GM12878 (cell line): ENCODE results near the gene AKT1S1. TPM values are rescaled to one million over a fixed set of nuclear protein-coding genes. Genes with fewer than 3 reads are reported as not detected.
A peak's percentile ranks its signal among the peaks of the same experiment; 100 is the strongest.

ENCODE experiments used
- CREM ChIP-seq: IDR thresholded peaks from 2 replicates; pipeline ENCODE4 v1.6.1; 2014; ENCODE audit warnings: antibody characterized with exemption, low read depth
- EGR1 ChIP-seq, 2 experiments: IDR thresholded peaks; 1 replicate in 1 of 2; 2 replicates in 1 of 2; pipeline ENCODE4 v1.6.1; 2011 to 2012; ENCODE audit warnings: low read depth in 2 of 2, low read length in 2 of 2, borderline replicate concordance in 1 of 2, mild to moderate bottlenecking in 1 of 2, moderate library complexity in 1 of 2
- KAT2A ChIP-seq: conservative IDR thresholded peaks from 2 replicates; pipeline ENCODE4 v1.6.1; 2011; ENCODE audit warnings: low read depth, low read length; ENCODE audit not compliant: control insufficient read depth
- MEF2A ChIP-seq: IDR thresholded peaks from 2 replicates; pipeline ENCODE4 v1.6.1; 2011; ENCODE audit warnings: low read depth, mild to moderate bottlenecking, low read length, moderate library complexity; ENCODE audit not compliant: insufficient read depth
- MYC ChIP-seq: IDR thresholded peaks from 2 replicates; pipeline ENCODE4 v1.6.1; 2011; ENCODE audit warnings: mild to moderate bottlenecking, low read length, moderate library complexity, inconsistent platforms; ENCODE audit not compliant: insufficient read depth, insufficient replicate concordance, insufficient read length, severe bottlenecking
- NR2C2 ChIP-seq: IDR thresholded peaks from 2 replicates; pipeline ENCODE4 v1.6.1; 2011; ENCODE audit warnings: borderline replicate concordance, low read depth; ENCODE audit not compliant: control insufficient read depth, insufficient read length
- NR2F1 ChIP-seq: fragments of 450-650 bp; conservative IDR thresholded peaks from 2 replicates; pipeline ENCODE4 v1.6.1; 2017; ENCODE audit warnings: mild to moderate bottlenecking
- RAD51 ChIP-seq: fragments of 450-650 bp; IDR thresholded peaks from 2 replicates; pipeline ENCODE4 v1.6.1; 2016; ENCODE audit warnings: moderate library complexity, mild to moderate bottlenecking, inconsistent platforms
- SIX5 ChIP-seq: IDR thresholded peaks from 2 replicates; pipeline ENCODE4 v1.6.1; 2011; ENCODE audit warnings: mild to moderate bottlenecking, low read depth, low read length, moderate library complexity; ENCODE audit not compliant: severe bottlenecking
- SREBF1 ChIP-seq: IDR thresholded peaks from 2 replicates; pipeline ENCODE4 v1.6.1; 2012; ENCODE audit warnings: mild to moderate bottlenecking, low read length
- ZNF622 ChIP-seq: fragments of 450-650 bp; IDR thresholded peaks from 2 replicates; pipeline ENCODE4 v1.6.1; 2017; ENCODE audit warnings: mild to moderate bottlenecking, inconsistent platforms
- ZZZ3 ChIP-seq: IDR thresholded peaks from 2 replicates; pipeline ENCODE4 v1.6.1; 2011; ENCODE audit warnings: low read depth; ENCODE audit not compliant: control insufficient read depth, insufficient read length
- polyA plus RNA-seq, 11 experiments: library from polyadenylated mRNA; depleted of rRNA in 4 of 11; unstranded in 6 of 11; stranded (reverse) in 5 of 11; fragments of >200 nt; fragmentation: Nextera tagmentation in 4 of 11; fragmentation: Illumina TruSeq in 1 of 11; extraction: Ambion mirVana in 4 of 11; extraction: Trizol in 1 of 11; gene quantifications; 1 replicate in 1 of 11; 2 replicates in 10 of 11; pipeline versions ENCODE4 v1.2.1 to v1.2.3, GENCODE V29; 2011 to 2016; ENCODE audit warnings: inconsistent platforms in 2 of 11, missing spikeins in 2 of 11, low read depth in 1 of 11
- total RNA-seq, 4 experiments: library from RNA; depleted of rRNA in 3 of 4; stranded (reverse); fragments of >200 nt in 3 of 4; fragmentation: Illumina TruSeq in 1 of 4; extraction: Trizol in 1 of 4; gene quantifications; 2 replicates each; pipeline versions ENCODE4 v1.2.1 to v1.2.3, GENCODE V29; 2013 to 2021
- TF ChIP-seq, protein P1 (sequence below): IDR thresholded peaks from 2 replicates; pipeline ENCODE4 v1.6.1; 2011; ENCODE audit warnings: mild to moderate bottlenecking, low read depth, low read length, moderate library complexity; ENCODE audit not compliant: insufficient replicate concordance
- TF ChIP-seq, protein P2 (sequence below): fragments of 450-650 bp; formaldehyde crosslinking; IDR thresholded peaks from 2 replicates; pipeline ENCODE4 v1.4.0; 2022; ENCODE audit warnings: mild to moderate bottlenecking, moderate library complexity
- TF ChIP-seq, protein P3 (sequence below): IDR thresholded peaks from 2 replicates; pipeline ENCODE4 v1.6.1; 2012; ENCODE audit warnings: low read length, inconsistent platforms
- TF ChIP-seq, protein P4 (sequence below): IDR thresholded peaks from 2 replicates; pipeline ENCODE4 v1.6.1; 2011; ENCODE audit warnings: low read depth, low read length, improper control_type of control experiment, borderline replicate concordance
- TF ChIP-seq, protein P5 (sequence below): IDR thresholded peaks from 2 replicates; pipeline ENCODE4 v1.6.1; 2012; ENCODE audit warnings: low read depth, low read length, improper control_type of control experiment
- TF ChIP-seq, protein P6 (sequence below): fragments of 450-650 bp; formaldehyde crosslinking; IDR thresholded peaks from 2 replicates; pipeline ENCODE4 v1.4.0; 2020; ENCODE audit warnings: mild to moderate bottlenecking, moderate library complexity

Gene AKT1S1
- total and polyA plus RNA-seq, 10 of the 15 experiments (the other 5 are each of a cell fraction or from before 2014, with no cell fraction given): 0.43 to 23.0 (median 12.3) TPM

DNA sequence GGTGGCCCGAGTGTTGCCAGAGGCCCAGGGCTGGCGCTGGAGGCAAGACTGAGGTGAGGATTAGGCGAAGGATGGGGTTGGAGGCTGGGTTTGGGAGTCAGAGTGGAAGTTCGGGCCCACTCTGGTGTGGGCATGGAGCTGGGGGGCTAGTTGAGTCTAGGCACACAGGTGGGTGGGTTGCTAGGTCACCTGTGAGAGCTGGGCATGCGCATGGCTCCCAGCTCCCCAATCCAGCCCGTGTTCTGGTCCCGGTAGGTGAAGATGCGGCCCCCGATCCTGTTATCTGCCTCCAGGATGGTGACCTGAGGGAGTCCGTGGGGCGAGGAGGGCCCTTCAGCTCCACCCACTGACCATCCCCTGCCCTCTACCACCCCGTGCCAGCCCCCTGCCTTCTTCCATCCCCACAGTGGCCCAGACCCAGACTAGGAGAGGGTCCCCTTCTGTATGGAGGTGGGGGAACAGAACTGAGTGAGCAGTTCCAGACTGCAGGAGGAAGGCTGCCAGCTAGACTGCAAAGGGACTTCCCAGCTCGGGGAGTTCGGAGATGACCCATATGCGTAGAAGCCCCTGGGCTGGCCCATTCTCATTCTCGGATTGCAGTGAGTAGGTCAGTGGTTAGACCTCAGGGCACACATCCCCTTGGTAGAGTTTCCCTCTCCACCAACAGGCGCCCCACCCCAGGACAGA lies 17.9 kb upstream of the AKT1S1 start (continued):
- TF ChIP-seq ZNF622 (no peak), NR2F1 (no peak), RAD51 (no peak), CREM (peak; percentile 40; the same call in 1 of the 2 replicates), SREBF1 (no peak), MEF2A (peak; percentile 49; the same call in 1 of the 2 replicates), NR2C2 (no peak), ZZZ3 (no peak), MYC (no peak), SIX5 (no peak), EGR1 (IDR thresholded peaks at IDR 0.05; ENCODE audit: borderline replicate concordance in 1 of 2, low read depth in 2 of 2, low read length in 2 of 2) (no peak), KAT2A (no peak)
- TF ChIP-seq, protein P1, sequence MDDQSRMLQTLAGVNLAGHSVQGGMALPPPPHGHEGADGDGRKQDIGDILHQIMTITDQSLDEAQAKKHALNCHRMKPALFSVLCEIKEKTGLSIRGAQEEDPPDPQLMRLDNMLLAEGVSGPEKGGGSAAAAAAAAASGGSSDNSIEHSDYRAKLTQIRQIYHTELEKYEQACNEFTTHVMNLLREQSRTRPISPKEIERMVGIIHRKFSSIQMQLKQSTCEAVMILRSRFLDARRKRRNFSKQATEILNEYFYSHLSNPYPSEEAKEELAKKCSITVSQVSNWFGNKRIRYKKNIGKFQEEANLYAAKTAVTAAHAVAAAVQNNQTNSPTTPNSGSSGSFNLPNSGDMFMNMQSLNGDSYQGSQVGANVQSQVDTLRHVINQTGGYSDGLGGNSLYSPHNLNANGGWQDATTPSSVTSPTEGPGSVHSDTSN: no peak
- TF ChIP-seq, protein P2, sequence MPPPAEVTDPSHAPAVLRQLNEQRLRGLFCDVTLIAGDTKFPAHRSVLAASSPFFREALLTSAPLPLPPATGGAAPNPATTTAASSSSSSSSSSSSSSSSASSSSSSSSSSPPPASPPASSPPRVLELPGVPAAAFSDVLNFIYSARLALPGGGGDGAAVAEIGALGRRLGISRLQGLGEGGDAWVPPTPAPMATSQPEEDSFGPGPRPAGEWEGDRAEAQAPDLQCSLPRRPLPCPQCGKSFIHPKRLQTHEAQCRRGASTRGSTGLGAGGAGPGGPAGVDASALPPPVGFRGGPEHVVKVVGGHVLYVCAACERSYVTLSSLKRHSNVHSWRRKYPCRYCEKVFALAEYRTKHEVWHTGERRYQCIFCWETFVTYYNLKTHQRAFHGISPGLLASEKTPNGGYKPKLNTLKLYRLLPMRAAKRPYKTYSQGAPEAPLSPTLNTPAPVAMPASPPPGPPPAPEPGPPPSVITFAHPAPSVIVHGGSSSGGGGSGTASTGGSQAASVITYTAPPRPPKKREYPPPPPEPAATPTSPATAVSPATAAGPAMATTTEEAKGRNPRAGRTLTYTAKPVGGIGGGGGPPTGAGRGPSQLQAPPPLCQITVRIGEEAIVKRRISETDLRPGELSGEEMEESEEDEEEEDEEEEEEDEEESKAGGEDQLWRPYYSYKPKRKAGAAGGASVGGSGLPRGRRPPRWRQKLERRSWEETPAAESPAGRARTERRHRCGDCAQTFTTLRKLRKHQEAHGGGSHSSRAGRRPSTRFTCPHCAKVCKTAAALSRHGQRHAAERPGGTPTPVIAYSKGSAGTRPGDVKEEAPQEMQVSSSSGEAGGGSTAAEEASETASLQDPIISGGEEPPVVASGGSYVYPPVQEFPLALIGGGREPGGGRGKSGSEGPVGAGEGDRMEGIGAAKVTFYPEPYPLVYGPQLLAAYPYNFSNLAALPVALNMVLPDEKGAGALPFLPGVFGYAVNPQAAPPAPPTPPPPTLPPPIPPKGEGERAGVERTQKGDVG (CRISPR knock-in tag): no peak
- TF ChIP-seq, protein P3, sequence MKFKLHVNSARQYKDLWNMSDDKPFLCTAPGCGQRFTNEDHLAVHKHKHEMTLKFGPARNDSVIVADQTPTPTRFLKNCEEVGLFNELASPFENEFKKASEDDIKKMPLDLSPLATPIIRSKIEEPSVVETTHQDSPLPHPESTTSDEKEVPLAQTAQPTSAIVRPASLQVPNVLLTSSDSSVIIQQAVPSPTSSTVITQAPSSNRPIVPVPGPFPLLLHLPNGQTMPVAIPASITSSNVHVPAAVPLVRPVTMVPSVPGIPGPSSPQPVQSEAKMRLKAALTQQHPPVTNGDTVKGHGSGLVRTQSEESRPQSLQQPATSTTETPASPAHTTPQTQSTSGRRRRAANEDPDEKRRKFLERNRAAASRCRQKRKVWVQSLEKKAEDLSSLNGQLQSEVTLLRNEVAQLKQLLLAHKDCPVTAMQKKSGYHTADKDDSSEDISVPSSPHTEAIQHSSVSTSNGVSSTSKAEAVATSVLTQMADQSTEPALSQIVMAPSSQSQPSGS: no peak
- TF ChIP-seq, protein P4, sequence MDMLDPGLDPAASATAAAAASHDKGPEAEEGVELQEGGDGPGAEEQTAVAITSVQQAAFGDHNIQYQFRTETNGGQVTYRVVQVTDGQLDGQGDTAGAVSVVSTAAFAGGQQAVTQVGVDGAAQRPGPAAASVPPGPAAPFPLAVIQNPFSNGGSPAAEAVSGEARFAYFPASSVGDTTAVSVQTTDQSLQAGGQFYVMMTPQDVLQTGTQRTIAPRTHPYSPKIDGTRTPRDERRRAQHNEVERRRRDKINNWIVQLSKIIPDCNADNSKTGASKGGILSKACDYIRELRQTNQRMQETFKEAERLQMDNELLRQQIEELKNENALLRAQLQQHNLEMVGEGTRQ: no peak
- TF ChIP-seq, protein P5, sequence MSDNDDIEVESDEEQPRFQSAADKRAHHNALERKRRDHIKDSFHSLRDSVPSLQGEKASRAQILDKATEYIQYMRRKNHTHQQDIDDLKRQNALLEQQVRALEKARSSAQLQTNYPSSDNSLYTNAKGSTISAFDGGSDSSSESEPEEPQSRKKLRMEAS: no peak
- TF ChIP-seq, protein P6, sequence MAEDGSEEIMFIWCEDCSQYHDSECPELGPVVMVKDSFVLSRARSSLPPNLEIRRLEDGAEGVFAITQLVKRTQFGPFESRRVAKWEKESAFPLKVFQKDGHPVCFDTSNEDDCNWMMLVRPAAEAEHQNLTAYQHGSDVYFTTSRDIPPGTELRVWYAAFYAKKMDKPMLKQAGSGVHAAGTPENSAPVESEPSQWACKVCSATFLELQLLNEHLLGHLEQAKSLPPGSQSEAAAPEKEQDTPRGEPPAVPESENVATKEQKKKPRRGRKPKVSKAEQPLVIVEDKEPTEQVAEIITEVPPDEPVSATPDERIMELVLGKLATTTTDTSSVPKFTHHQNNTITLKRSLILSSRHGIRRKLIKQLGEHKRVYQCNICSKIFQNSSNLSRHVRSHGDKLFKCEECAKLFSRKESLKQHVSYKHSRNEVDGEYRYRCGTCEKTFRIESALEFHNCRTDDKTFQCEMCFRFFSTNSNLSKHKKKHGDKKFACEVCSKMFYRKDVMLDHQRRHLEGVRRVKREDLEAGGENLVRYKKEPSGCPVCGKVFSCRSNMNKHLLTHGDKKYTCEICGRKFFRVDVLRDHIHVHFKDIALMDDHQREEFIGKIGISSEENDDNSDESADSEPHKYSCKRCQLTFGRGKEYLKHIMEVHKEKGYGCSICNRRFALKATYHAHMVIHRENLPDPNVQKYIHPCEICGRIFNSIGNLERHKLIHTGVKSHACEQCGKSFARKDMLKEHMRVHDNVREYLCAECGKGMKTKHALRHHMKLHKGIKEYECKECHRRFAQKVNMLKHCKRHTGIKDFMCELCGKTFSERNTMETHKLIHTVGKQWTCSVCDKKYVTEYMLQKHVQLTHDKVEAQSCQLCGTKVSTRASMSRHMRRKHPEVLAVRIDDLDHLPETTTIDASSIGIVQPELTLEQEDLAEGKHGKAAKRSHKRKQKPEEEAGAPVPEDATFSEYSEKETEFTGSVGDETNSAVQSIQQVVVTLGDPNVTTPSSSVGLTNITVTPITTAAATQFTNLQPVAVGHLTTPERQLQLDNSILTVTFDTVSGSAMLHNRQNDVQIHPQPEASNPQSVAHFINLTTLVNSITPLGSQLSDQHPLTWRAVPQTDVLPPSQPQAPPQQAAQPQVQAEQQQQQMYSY: no peak
